H9 (cell line): Measurements from ENCODE around the gene PTCSC3. TPM values are rescaled to one million over a fixed set of nuclear protein-coding genes. Genes with fewer than 3 reads are reported as not detected.

ENCODE experiments used
- DNase-seq: peaks from one replicate; pipeline ENCODE4 v3.0.0-alpha.2; 2017
- H2AFZ ChIP-seq: one replicate; pipeline ENCODE4 v1.6.1; 2013; ENCODE audit warnings: mild to moderate bottlenecking, low read length, control low read depth, moderate library complexity
- H2AK5ac ChIP-seq: 2 replicates; pipeline ENCODE4 v1.6.1; 2013; ENCODE audit warnings: low read length, control low read depth, mixed read lengths; ENCODE audit not compliant: insufficient read length
- H2BK120ac ChIP-seq: one replicate; pipeline ENCODE4 v1.6.1; 2013; ENCODE audit warnings: low read depth, mild to moderate bottlenecking, low read length, control low read depth, inconsistent platforms; ENCODE audit not compliant: poor library complexity, severe bottlenecking
- H2BK12ac ChIP-seq: 2 replicates; pipeline ENCODE4 v1.6.1; 2013; ENCODE audit warnings: low read length, control low read depth, mixed read lengths, low read depth; ENCODE audit not compliant: insufficient read length
- H2BK15ac ChIP-seq: 2 replicates; pipeline ENCODE4 v1.6.1; 2013; ENCODE audit warnings: low read depth, low read length, control low read depth
- H2BK20ac ChIP-seq: one replicate; pipeline ENCODE4 v1.6.1; 2013; ENCODE audit warnings: low read depth, mild to moderate bottlenecking, low read length, control low read depth, inconsistent platforms; ENCODE audit not compliant: poor library complexity, severe bottlenecking
- H2BK5ac ChIP-seq: 2 replicates; pipeline ENCODE4 v1.6.1; 2013; ENCODE audit warnings: low read length, control low read depth, mixed read lengths; ENCODE audit not compliant: insufficient read length
- H3K14ac ChIP-seq: 2 replicates; pipeline ENCODE4 v1.6.1; 2013; ENCODE audit warnings: low read length, control low read depth; ENCODE audit not compliant: insufficient read depth
- H3K18ac ChIP-seq: 2 replicates; pipeline ENCODE4 v1.6.1; 2013; ENCODE audit warnings: low read depth, mild to moderate bottlenecking, mixed read lengths, low read length, control low read depth; ENCODE audit not compliant: insufficient read length
- H3K23ac ChIP-seq: 2 replicates; pipeline ENCODE4 v1.6.1; 2013; ENCODE audit warnings: low read length, control low read depth, mixed read lengths, low read depth; ENCODE audit not compliant: insufficient read length
- H3K23me2 ChIP-seq: 2 replicates; pipeline ENCODE4 v1.6.1; 2013; ENCODE audit warnings: low read depth, mild to moderate bottlenecking, mixed read lengths, low read length, control low read depth; ENCODE audit not compliant: insufficient read length, poor library complexity, severe bottlenecking
- H3K27ac ChIP-seq: 2 replicates; pipeline ENCODE4 v1.5.1; 2013; ENCODE audit warnings: low read length, control low read depth, mixed read lengths, low read depth; ENCODE audit not compliant: insufficient read length
- H3K27me3 ChIP-seq: 2 replicates; pipeline ENCODE4 v1.6.1; 2013; ENCODE audit warnings: low read length, control low read depth, inconsistent platforms; ENCODE audit not compliant: insufficient read depth
- H3K4ac ChIP-seq: 2 replicates; pipeline ENCODE4 v1.6.1; 2013; ENCODE audit warnings: low read depth, mild to moderate bottlenecking, control low read depth, inconsistent platforms, low read length, moderate library complexity
- H3K4me1 ChIP-seq: 2 replicates; pipeline ENCODE4 v1.6.1; 2013; ENCODE audit warnings: low read length, control low read depth, inconsistent platforms; ENCODE audit not compliant: insufficient read depth
- H3K4me2 ChIP-seq: 2 replicates; pipeline ENCODE4 v1.6.1; 2013; ENCODE audit warnings: low read length, control low read depth, mixed read lengths; ENCODE audit not compliant: insufficient read length, insufficient read depth
- H3K56ac ChIP-seq: 2 replicates; pipeline ENCODE4 v1.6.1; 2013; ENCODE audit warnings: low read depth, mild to moderate bottlenecking, mixed read lengths, low read length, control low read depth; ENCODE audit not compliant: insufficient read length
- H3K79me1 ChIP-seq: 2 replicates; pipeline ENCODE4 v1.6.1; 2013; ENCODE audit warnings: low read depth, mild to moderate bottlenecking, moderate library complexity, low read length, control low read depth, inconsistent platforms; ENCODE audit not compliant: insufficient read depth, poor library complexity, severe bottlenecking
- H3K79me2 ChIP-seq: 2 replicates; pipeline ENCODE4 v1.6.1; 2013; ENCODE audit warnings: low read length, control low read depth, inconsistent platforms; ENCODE audit not compliant: insufficient read depth
- H3K9ac ChIP-seq: 2 replicates; pipeline ENCODE4 v1.6.1; 2013; ENCODE audit warnings: low read length, control low read depth, mixed read lengths; ENCODE audit not compliant: insufficient read length; ENCODE audit errors: extremely low read depth
- H3K9me3 ChIP-seq: one replicate; pipeline ENCODE4 v1.6.1; 2013; ENCODE audit warnings: low read depth, low read length, inconsistent platforms; ENCODE audit not compliant: control insufficient read depth
- H3T11ph ChIP-seq: one replicate; pipeline ENCODE4 v1.6.1; 2013; ENCODE audit warnings: mild to moderate bottlenecking, low read length, control low read depth, inconsistent platforms
- H4K20me1 ChIP-seq: one replicate; pipeline ENCODE4 v1.6.1; 2013; ENCODE audit not compliant: control insufficient read depth, insufficient read length, insufficient read depth
- H4K5ac ChIP-seq: 2 replicates; pipeline ENCODE4 v1.6.1; 2013; ENCODE audit warnings: low read depth, mild to moderate bottlenecking, mixed read lengths, low read length, control low read depth; ENCODE audit not compliant: insufficient read length
- H4K8ac ChIP-seq: replicated peaks from 2 replicates; pipeline ENCODE4 v1.6.1; 2013; ENCODE audit warnings: low read length, control low read depth, mixed read lengths, low read depth; ENCODE audit not compliant: insufficient read length
- H4K91ac ChIP-seq: 2 replicates; pipeline ENCODE4 v1.6.1; 2013; ENCODE audit warnings: low read depth, mild to moderate bottlenecking, moderate library complexity, mixed read lengths, low read length, control low read depth; ENCODE audit not compliant: insufficient read length
- H3K27ac Mint-ChIP-seq, 3 experiments: 2 replicates in 2 of 3; 3 replicates in 1 of 3; pipeline ENCODE4 v1.8.0; 2020 to 2021; ENCODE audit warnings: mixed read lengths in 3 of 3, mild to moderate bottlenecking in 1 of 3, moderate library complexity in 1 of 3
- H3K27me3 Mint-ChIP-seq: 2 replicates; pipeline ENCODE4 v1.8.0; 2021; ENCODE audit warnings: low read depth, mild to moderate bottlenecking, moderate library complexity, mixed read lengths
- H3K36me3 Mint-ChIP-seq, 3 experiments: 2 replicates in 2 of 3; 3 replicates in 1 of 3; pipeline ENCODE4 v1.8.0; 2020 to 2021; ENCODE audit warnings: low read depth in 3 of 3, mixed read lengths in 3 of 3; ENCODE audit not compliant: insufficient read depth in 1 of 3
- H3K4me1 Mint-ChIP-seq, 2 experiments: 2 replicates each; pipeline ENCODE4 v1.8.0; 2020; ENCODE audit warnings: mixed read lengths in 2 of 2
- H3K4me3 Mint-ChIP-seq, 2 experiments: 2 replicates in 1 of 2; 3 replicates in 1 of 2; pipeline ENCODE4 v1.8.0; 2020 to 2021; ENCODE audit warnings: mild to moderate bottlenecking in 2 of 2, mixed read lengths in 2 of 2, moderate library complexity in 1 of 2
- H3K9me3 Mint-ChIP-seq, 2 experiments: 2 replicates in 1 of 2; 3 replicates in 1 of 2; pipeline ENCODE4 v1.8.0; 2020; ENCODE audit warnings: mild to moderate bottlenecking in 2 of 2, mixed read lengths in 2 of 2, moderate library complexity in 1 of 2
- WGBS: extraction: QIAGEN DNeasy Blood & Tissue Kit; methylation state at CpG from one replicate; pipeline ENCODE4 v1.1.7; 2013; ENCODE audit warnings: missing lambda C conversion rate, low lambda C conversion rate, mixed read lengths; ENCODE audit not compliant: insufficient read length; ENCODE audit errors: extremely low coverage; 5-methylcytosine and 5-hydroxymethylcytosine counted together
- total RNA-seq: library from RNA; stranded (reverse); gene quantifications from 2 replicates; pipeline ENCODE4 v1.2.1, GENCODE V29; 2021
- TF ChIP-seq, protein P1 (sequence below): fragments of 200-600 bp; sonication (generic); conservative IDR thresholded peaks from 3 replicates; pipeline ENCODE4 v1.8.0; 2021; ENCODE audit warnings: antibody characterized with exemption, mild to moderate bottlenecking

Gene PTCSC3
- total RNA-seq, 1 experiment from 2014 or later = not detected

DNA sequence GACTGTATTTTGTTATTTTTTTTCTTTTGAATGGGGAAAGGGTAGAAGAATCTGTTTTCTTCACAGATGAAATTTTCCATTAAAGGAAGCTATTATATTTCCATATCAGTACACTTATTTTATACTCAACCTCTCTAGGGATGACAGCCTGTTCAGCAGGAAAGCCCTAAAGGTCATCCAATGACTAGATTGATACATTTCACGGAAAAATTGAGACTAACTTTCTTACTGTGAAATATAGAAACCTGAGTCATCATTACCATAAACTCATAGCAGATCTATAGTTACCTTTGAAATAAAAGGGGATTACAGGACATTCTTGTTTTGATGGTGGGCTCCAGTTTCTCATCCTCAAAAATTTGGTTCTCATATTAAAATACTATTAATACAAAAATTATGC, 36.1 kb upstream of the PTCSC3 start:
- no peaks in the 10 kb centered on the region for H3K79me1 ChIP-seq
- H3K27me3 ChIP-seq = no peaks in the 10 kb centered on the region
- TF ChIP-seq, protein P1, sequence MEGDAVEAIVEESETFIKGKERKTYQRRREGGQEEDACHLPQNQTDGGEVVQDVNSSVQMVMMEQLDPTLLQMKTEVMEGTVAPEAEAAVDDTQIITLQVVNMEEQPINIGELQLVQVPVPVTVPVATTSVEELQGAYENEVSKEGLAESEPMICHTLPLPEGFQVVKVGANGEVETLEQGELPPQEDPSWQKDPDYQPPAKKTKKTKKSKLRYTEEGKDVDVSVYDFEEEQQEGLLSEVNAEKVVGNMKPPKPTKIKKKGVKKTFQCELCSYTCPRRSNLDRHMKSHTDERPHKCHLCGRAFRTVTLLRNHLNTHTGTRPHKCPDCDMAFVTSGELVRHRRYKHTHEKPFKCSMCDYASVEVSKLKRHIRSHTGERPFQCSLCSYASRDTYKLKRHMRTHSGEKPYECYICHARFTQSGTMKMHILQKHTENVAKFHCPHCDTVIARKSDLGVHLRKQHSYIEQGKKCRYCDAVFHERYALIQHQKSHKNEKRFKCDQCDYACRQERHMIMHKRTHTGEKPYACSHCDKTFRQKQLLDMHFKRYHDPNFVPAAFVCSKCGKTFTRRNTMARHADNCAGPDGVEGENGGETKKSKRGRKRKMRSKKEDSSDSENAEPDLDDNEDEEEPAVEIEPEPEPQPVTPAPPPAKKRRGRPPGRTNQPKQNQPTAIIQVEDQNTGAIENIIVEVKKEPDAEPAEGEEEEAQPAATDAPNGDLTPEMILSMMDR = no peak
- no peak overlapping the region for H2AFZ ChIP-seq
- no peak overlapping the region for H2BK12ac ChIP-seq
- H3K4me1 ChIP-seq = no peaks in the 10 kb centered on the region
- H4K91ac ChIP-seq = no peak overlapping the region
- H3K14ac ChIP-seq = no peak overlapping the region
- no peak overlapping the region for H2BK15ac ChIP-seq
- H3K9ac ChIP-seq = no peak overlapping the region
- H3K36me3 Mint-ChIP-seq = no peaks in the 10 kb centered on the region
- H3K4ac ChIP-seq = no peak overlapping the region
- no peak overlapping the region for H4K8ac ChIP-seq
- no peak overlapping the region for H3T11ph ChIP-seq
- WGBS = no CpG with 5 or more reads among the region's 1 CpG
- no peak overlapping the region for H2BK120ac ChIP-seq
- H3K27ac Mint-ChIP-seq = no peak overlapping the region
- no peaks in the 10 kb centered on the region for H4K20me1 ChIP-seq
- no peak overlapping the region for H3K18ac ChIP-seq
- H4K5ac ChIP-seq = no peak overlapping the region
- H2BK5ac ChIP-seq = no peak overlapping the region
- H3K23ac ChIP-seq = no peak overlapping the region
- H3K23me2 ChIP-seq = no peaks in the 10 kb centered on the region
- H3K9me3 Mint-ChIP-seq = no peaks in the 10 kb centered on the region
- H3K56ac ChIP-seq = no peak overlapping the region
- no peak for DNase-seq
- no peaks in the 10 kb centered on the region for H3K79me2 ChIP-seq
- H2BK20ac ChIP-seq = no peak overlapping the region
- H3K4me1 Mint-ChIP-seq = peaks cover 17 to 31% of the 10 kb centered on the region in 2 experiments
- H3K27ac ChIP-seq = no peak overlapping the region
- H3K4me3 Mint-ChIP-seq = no peak overlapping the region
- no peak overlapping the region for H3K4me2 ChIP-seq
- H2AK5ac ChIP-seq = no peak overlapping the region
- H3K27me3 Mint-ChIP-seq = peaks cover 5% of the 10 kb centered on the region
- no peaks in the 10 kb centered on the region for H3K9me3 ChIP-seq
